ENCODE measurements around the gene RELB.

RELB gene

GRCh38 chr19:45049073-45049736 lies 47.9 kb downstream of the RELB start:
- Mint-ChIP-seq H3K4me3 (peak overlapping the region in 1 of 2 donors; percentile 5), H3K27ac (peak overlapping the region; percentile 84), H3K36me3 (peaks cover 43 to 56% of the 10 kb centered on the region in 2 donors), H3K9me3 (no peaks in the 10 kb centered on the region), H3K27me3 (no peaks in the 10 kb centered on the region), H3K4me1 (peaks cover 56 to 79% of the 10 kb centered on the region in 2 donors)
- DNase-seq (no peak), ATAC-seq (replicated peaks) (no peak)

GRCh38 chr19:45050036-45050435 lies 48.8 kb downstream of the RELB start:
- Mint-ChIP-seq H3K4me3 (no peak overlapping the region), H3K27me3 (no peaks in the 10 kb centered on the region), H3K36me3 (peaks cover 44 to 61% of the 10 kb centered on the region in 2 donors), H3K9me3 (no peaks in the 10 kb centered on the region), H3K4me1 (peaks cover 54 to 75% of the 10 kb centered on the region in 2 donors), H3K27ac (peak overlapping the region; percentile 84)
- ATAC-seq (replicated peaks) (no peak), DNase-seq (no peak)

GRCh38 chr19:45051929-45052579 lies 50.8 kb downstream of the RELB start:
- Mint-ChIP-seq H3K27ac (peak overlapping the region; percentile 81), H3K9me3 (no peaks in the 10 kb centered on the region), H3K4me3 (peak overlapping the region; percentile 26 to 47), H3K4me1 (peaks cover 45 to 72% of the 10 kb centered on the region in 2 donors), H3K36me3 (peaks cover 31 to 54% of the 10 kb centered on the region in 2 donors), H3K27me3 (no peaks in the 10 kb centered on the region)
- DNase-seq (peak; percentile 23), ATAC-seq (replicated peaks) (peak; percentile 78 to 82)

- Mint-ChIP-seq H3K9me3 (no peaks in the 10 kb centered on the region), H3K27me3 (no peaks in the 10 kb centered on the region), H3K36me3 (peaks cover 44 to 68% of the 10 kb centered on the region in 2 donors), H3K4me3 (no peak overlapping the region), H3K27ac (peak overlapping the region; percentile 79), H3K4me1 (peaks cover 39 to 51% of the 10 kb centered on the region in 2 donors)
- DNase-seq = no peak
- peak; percentile 26 to 30 for ATAC-seq (replicated peaks)
These were observed 55.6 kb downstream of the RELB start for GRCh38 chr19:45056831-45057230.

- Mint-ChIP-seq H3K27me3 (no peaks in the 10 kb centered on the region), H3K27ac (peak overlapping the region; percentile 66), H3K4me1 (peaks cover 33 to 45% of the 10 kb centered on the region in 2 donors), H3K9me3 (no peaks in the 10 kb centered on the region), H3K36me3 (peaks cover 38 to 64% of the 10 kb centered on the region in 2 donors), H3K4me3 (no peak overlapping the region)
- ATAC-seq (replicated peaks) (no peak), DNase-seq (no peak)
These were observed 56.2 kb downstream of the RELB start for GRCh38 chr19:45057444-45057843.

GRCh38 chr19:45058622-45059159 lies 57.4 kb downstream of the RELB start:
- Mint-ChIP-seq H3K9me3 (no peaks in the 10 kb centered on the region), H3K36me3 (peaks cover 37 to 65% of the 10 kb centered on the region in 2 donors), H3K4me1 (peaks cover 30 to 38% of the 10 kb centered on the region in 2 donors), H3K27ac (peak overlapping the region; percentile 43), H3K4me3 (no peak overlapping the region), H3K27me3 (no peaks in the 10 kb centered on the region)
- DNase-seq = no peak
- ATAC-seq (replicated peaks) = no peak

- Mint-ChIP-seq H3K4me3 (no peak overlapping the region), H3K9me3 (no peaks in the 10 kb centered on the region), H3K27ac (peak overlapping the region; percentile 91), H3K36me3 (peaks cover 38 to 65% of the 10 kb centered on the region in 2 donors), H3K27me3 (no peaks in the 10 kb centered on the region), H3K4me1 (peaks cover 30 to 38% of the 10 kb centered on the region in 2 donors)
- DNase-seq (peak; percentile 73), ATAC-seq (replicated peaks) (peak; percentile 93 to 94)
These were observed 58.1 kb downstream of the RELB start for GRCh38 chr19:45059258-45059965.

- Mint-ChIP-seq H3K27ac (peak overlapping the region; percentile 37), H3K4me3 (no peak overlapping the region), H3K4me1 (peaks cover 22 to 24% of the 10 kb centered on the region in 2 donors), H3K36me3 (peaks cover 45 to 60% of the 10 kb centered on the region in 2 donors), H3K27me3 (no peaks in the 10 kb centered on the region), H3K9me3 (no peaks in the 10 kb centered on the region)
- no peak for ATAC-seq (replicated peaks)
- DNase-seq = no peak
These were observed 60.7 kb downstream of the RELB start for GRCh38 chr19:45061965-45062364.

- DNase-seq (no peak), ATAC-seq (replicated peaks) (no peak)
- H3K27me3 Mint-ChIP-seq = no peaks in the 10 kb centered on the region
- H3K27ac Mint-ChIP-seq = peak overlapping the region; percentile 69
- peaks cover 11 to 17% of the 10 kb centered on the region in 2 donors for H3K4me1 Mint-ChIP-seq
- peaks cover 37 to 57% of the 10 kb centered on the region in 2 donors for H3K36me3 Mint-ChIP-seq
- no peaks in the 10 kb centered on the region for H3K9me3 Mint-ChIP-seq
- no peak overlapping the region for H3K4me3 Mint-ChIP-seq
These were observed 62.9 kb downstream of the RELB start for GRCh38 chr19:45063851-45064801.

GRCh38 chr19:45066921-45067661 lies 65.8 kb downstream of the RELB start:
- Mint-ChIP-seq H3K4me3 (no peak overlapping the region), H3K27ac (peak overlapping the region; percentile 81), H3K36me3 (peaks cover 43 to 57% of the 10 kb centered on the region in 2 donors), H3K4me1 (peaks cover 8 to 31% of the 10 kb centered on the region in 2 donors), H3K9me3 (no peaks in the 10 kb centered on the region), H3K27me3 (no peaks in the 10 kb centered on the region)
- DNase-seq (no peak), ATAC-seq (replicated peaks) (no peak)

- DNase-seq (no peak), ATAC-seq (replicated peaks) (no peak)
- Mint-ChIP-seq H3K27me3 (no peaks in the 10 kb centered on the region), H3K4me3 (no peak overlapping the region), H3K36me3 (peaks cover 41 to 61% of the 10 kb centered on the region in 2 donors), H3K4me1 (peaks cover 9 to 39% of the 10 kb centered on the region in 2 donors), H3K9me3 (no peaks in the 10 kb centered on the region), H3K27ac (peak overlapping the region; percentile 81)
These were observed 66.8 kb downstream of the RELB start for GRCh38 chr19:45068041-45068440.

GRCh38 chr19:45069056-45069455 lies 67.8 kb downstream of the RELB start:
- Mint-ChIP-seq H3K27ac (no peak overlapping the region), H3K9me3 (no peaks in the 10 kb centered on the region), H3K27me3 (no peaks in the 10 kb centered on the region), H3K4me3 (no peak overlapping the region), H3K4me1 (peaks cover 9 to 40% of the 10 kb centered on the region in 2 donors), H3K36me3 (peaks cover 38 to 57% of the 10 kb centered on the region in 2 donors)
- ATAC-seq (replicated peaks) = no peak
- no peak for DNase-seq

GRCh38 chr19:45070214-45070613 lies 69.0 kb downstream of the RELB start:
- no peak overlapping the region for H3K4me3 Mint-ChIP-seq
- H3K4me1 Mint-ChIP-seq = peaks cover 15 to 48% of the 10 kb centered on the region in 2 donors
- peak overlapping the region; percentile 65 for H3K27ac Mint-ChIP-seq
- DNase-seq (no peak), ATAC-seq (replicated peaks) (no peak)
- H3K9me3 Mint-ChIP-seq = no peaks in the 10 kb centered on the region
- H3K27me3 Mint-ChIP-seq = no peaks in the 10 kb centered on the region
- peaks cover 39 to 61% of the 10 kb centered on the region in 2 donors for H3K36me3 Mint-ChIP-seq

All from stimulated activated naive B cell treated with anti-CD40 and anti-IgM and Interleukin-4, amounts not matched to agents 10 μg/mL and 1 μg/mL and 100 μg/mL, for 72 hours (primary cell).